CD4-positive, alpha-beta T cell treated with Interleukin-17A for 1 hour (primary cell): ENCODE data around the gene UVRAG.

ENCODE experiments used
- DNase-seq: peaks from one replicate; pipeline ENCODE4 v3.0.0-alpha.2; 2020

Gene UVRAG

DNA sequence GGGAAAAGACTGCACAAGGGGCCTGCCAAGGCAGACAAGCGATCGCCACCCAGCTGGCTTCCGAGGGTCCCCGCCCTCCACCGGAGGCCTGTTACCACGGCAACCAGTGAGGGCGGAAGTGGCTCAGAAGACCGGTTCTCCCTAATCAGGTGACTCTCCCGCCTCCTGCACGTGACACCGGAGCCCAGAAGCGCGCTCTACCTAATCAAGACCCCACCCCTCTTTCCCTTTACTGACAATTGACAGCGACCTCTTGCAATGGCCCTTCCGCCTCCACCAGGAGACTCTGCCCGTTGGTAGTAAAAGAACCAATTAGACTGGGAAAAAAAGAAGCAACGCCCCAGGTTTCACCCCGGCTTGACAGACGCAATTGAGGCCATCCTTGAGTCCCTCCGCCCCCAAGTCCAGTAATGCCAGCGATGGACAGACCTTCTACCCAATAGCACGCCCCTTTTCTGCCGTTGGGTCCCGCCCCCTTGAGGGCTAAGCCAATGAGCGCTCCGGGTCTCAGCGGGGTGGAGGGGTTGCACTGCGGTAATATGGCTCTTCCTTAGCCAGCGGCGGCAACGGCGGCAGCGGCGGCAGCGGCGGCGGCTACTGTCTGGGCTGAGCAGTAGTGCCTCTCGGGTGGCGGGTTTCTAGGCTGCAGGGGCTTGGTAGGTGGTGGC is at the start of gene UVRAG:
TSS of gene UVRAG (plus strand) at position 534 of the 668 bp plus-strand sequence. CDS start 198 bp downstream, outside the sequence.
- peak; percentile 99 for DNase-seq

DNA sequence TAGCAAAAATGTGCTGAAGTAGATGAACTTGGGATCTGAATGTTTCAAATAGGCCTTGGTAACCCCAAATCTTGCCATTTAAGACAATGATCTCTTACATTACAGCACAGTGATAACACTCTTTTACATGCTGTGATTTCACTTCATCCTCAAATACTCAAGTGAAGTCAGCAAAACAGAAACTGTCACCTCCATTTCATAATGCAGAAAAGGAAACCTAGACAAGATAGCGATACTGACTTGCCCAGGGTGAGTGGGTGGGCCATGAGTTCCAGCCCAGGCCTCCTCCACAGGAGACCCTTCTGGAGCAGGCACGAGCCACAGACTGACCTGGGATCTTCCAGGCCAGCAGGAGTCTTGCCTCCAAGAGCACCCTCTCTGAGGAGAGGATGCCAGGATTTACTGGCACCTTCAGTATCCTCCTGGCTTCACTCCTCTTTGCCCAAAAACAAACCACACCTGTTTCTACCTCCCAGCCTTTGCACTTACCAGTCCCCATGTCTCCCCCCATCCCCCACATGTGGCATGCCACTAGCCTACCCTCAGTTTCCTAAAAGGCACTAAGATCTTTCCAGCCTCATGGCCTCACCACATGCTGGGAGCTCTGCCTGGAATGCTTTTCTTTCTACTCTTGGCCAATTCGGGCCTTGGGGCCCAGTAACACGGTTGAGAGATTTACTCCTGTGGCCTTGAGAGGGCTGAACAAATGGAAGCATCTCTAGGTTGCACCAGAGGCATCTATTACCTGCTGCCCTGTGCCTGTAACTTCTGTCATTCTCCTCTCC is 48.4 kb upstream of the UVRAG start:
- no peak for DNase-seq

DNA sequence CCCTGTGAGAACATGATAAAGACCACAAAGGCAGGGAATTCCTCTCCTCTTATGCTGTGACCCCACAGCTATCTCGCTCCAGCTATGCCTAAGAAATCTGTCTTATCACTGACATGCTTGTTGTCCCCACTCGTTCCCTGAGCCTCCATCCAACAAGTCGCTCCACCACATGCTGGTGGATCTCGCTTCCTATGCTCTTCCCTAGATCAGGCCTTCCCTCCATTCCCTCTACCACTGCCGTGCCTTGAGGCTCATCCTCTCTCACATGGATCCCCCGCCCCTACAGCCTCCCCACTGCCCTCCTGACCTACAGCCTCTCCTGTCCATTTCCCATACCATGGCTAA is 47.8 kb upstream of the UVRAG start:
- DNase-seq, result no peak

DNA sequence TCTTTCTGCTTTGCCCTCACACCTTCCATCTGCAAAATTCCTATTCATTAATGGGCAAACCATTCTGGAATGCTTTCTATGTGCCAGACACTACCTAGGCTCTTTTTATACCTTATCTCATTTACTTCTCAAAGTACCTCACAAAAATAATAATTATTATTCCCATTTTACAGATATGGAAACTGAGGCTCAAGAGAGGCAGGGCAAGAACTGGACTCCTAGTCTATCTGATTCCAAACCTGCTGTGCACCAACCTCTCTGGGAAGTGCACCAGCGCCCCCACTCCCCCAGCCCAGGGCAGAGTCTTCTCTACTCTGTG is 47.3 kb upstream of the UVRAG start:
- DNase-seq, result no peak

DNA sequence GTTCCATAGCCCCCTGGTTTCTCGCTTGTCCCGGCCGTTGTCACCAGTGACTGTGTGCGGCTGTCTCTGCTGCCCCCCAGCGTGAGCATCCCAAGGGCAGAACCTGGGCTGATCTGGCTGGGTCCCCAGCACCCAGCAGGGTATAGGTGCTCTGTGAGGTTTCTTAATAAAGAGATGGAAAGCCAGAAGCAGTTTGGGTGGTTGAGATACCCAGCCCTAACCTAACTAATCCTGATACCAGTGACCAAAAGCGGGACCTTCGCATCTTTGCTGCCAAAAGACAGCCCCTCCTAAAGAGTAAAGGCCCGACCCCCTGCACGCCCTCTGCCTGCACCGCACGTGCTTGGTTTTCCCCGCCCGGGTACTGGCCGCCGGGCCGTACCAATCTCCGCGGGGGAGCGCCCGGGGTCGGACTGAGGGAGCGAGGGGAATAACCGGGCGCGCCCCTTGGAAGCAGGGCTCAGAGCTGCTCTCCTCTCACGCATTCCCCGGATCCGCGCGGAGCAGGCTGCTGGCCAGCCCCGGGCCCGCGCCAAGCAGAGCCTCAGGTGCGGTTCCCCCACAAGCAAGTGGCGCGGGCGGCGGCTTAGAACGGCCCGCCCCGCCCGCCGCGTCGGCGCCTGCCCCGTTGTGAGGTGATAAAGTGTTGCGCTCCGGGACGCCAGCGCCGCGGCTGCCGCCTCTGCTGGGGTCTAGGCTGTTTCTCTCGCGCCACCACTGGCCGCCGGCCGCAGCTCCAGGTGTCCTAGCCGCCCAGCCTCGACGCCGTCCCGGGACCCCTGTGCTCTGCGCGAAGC is 46.7 kb upstream of the UVRAG start, which contains the start of gene DGAT2:
TSS of gene DGAT2 (plus strand) at position 667 of the 797 bp plus-strand sequence. CDS start 214 bp downstream, outside the sequence.
- DNase-seq, result peak; percentile 72

DNA sequence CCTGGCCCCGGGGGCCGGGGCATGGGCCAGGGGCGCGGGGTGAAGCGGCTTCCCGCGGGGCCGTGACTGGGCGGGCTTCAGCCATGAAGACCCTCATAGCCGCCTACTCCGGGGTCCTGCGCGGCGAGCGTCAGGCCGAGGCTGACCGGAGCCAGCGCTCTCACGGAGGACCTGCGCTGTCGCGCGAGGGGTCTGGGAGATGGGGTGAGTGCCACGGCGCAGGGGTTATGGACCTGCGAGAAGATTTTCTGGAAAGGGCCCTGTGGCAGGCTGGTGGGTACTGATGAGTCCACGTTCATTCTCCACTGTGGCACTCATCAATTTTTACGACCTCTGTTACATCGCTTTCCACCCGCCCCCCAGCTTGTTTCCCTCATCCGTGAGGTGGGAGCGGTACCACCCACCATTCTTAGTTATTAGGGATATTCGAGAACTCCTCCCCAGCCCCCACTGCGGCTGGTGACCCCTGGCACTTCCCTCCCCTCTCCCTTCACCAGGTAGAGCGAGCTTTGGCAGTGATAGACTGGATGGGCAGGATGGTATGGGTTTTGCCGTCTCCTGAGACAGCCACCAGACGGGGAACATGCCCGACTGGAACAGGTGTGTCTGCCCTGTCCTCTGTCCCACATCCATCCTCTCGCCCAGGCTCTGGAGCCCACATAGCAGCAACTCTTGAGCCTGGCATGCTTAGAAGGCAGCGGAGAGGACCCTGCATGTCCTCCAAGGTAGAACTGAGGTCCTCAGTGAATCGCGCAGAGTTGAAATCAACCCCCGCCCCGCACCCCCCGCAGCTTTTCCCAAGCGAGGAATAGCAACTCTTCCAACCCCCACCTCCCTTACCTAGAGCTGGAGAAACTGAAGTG is 45.9 kb upstream of the UVRAG start:
- no peak for DNase-seq

DNA sequence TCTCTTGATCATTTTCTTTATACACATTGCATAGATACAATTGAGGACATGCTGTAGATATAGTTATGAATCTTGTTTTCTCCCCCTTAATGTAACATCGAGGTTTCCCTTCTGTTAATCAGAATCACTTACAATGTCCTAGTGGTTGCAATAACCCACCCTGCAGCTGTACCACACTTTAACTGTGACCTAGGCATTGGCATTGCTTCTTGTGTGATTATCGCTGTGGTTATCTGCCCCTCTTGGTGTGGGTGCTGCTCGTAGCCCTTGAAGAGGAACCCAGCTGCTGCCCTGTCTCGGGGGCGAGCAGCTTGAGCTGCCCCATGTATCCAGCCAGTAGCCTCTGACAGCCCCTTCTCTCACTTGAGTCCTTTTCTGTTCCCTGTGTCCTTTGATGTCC is 44.9 kb upstream of the UVRAG start:
- DNase-seq, result no peak

DNA sequence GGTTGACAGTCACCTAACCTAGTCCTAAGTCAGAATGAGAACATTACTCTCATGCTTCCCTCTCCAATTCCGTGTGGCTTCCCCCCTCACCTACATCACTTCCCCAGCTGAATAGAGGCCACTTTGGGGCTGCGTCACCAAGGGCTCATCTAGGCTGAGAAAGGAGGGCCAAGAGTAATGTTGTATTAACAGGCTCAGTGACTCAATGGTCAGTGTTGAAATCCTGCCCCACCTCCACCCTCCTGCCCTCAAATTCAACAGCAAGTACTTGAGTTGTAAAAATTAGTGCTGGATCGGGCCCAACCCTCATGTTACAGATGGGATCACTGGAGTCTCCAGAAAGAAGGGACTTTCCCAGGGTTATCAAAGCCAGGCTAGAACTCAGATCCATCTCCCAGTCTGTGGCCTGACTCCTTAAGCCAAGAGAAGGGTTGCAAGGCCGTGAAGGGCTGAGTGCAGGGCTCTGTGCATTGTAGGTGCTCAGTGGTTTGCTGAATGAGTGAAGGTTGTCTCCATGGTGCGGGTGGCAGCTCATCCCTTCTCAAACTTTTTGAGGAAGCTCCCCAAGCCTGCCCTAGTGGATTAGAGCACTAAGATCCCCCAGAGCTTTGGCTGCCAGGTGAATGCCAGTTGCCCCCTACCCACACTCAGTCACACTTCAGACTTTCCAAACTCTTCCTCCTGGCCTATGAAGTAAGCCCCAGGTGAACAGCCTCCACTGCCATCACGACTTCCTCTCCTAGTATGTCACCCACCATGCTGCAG is 43.2 kb upstream of the UVRAG start:
- peak; percentile 9 for DNase-seq

DNA sequence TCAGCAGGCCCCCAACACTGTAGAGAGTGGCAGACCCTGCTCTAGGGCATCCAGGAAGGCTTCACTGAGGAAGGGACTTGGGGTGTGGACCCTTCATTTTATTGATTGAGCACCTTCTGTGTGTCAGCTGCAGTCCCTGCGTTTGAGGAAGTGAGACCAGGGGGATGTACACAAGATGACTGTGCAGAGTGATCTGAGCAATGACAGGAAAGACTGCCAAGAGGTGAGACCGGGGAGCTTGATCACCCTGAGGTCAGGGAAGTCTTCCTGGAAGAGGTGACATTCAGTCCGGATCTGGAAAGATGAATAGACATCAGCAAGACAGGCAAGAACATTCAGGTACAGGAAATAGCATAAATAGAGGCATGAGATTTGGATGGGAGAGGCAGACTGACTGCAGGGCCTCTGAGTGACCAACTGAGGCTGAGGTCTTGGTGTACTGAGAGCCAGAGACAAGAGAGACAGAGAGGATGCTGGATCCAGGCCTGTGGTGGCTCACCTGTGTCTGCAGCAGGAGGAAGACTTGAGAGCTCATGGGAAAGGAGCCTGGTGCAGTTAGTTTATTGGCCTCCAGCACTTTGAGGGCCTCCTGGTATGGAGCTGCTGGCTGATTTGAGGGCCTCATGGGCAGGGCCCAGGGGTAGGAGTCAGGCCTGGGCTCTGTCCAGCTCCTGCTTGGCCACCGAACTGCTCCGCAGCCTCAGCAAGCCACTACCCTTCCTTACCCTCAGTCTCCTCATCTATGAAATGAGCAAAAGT is 41.2 kb upstream of the UVRAG start:
- DNase-seq, result peak; percentile 10

DNA sequence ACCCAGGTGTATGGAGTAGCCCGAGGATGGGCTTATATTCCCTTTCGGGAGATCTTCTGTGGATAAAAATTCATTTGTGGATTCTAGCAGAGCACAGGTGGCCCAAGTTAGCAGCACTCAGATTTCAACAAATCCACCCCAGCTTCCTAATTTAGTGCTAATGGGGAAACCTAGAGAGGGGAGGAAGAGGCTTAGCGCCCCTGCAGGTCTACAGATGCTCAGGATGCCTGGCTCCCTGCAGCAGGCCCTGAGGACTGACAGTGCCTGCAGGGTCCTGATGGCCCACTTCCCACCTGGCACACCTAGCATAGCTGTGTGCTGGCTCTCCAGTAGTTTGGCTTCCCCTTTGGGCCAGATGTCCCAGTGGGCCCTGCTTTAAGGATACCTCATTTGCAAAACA is 40.0 kb upstream of the UVRAG start:
- DNase-seq, result no peak

DNA sequence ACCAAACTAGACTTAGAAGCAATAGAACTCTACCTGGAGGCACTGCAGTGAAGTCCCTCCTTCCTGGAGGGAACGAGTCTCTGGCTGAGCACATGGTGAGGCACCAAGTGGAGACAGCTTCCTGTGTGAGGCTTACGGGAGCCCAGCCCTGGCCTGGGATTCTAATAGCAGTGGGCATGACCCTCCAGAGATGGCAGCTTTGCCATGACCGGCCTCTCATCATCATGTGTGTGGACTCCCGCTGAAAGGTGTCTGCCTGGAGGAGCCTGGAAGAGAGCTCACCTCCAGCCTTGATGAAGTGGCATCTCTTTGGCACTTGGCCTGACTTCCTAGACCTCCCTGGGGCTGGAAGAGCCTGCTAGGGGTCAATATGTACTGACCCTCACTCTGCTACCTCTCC is 38.5 kb upstream of the UVRAG start:
- no peak for DNase-seq

DNA sequence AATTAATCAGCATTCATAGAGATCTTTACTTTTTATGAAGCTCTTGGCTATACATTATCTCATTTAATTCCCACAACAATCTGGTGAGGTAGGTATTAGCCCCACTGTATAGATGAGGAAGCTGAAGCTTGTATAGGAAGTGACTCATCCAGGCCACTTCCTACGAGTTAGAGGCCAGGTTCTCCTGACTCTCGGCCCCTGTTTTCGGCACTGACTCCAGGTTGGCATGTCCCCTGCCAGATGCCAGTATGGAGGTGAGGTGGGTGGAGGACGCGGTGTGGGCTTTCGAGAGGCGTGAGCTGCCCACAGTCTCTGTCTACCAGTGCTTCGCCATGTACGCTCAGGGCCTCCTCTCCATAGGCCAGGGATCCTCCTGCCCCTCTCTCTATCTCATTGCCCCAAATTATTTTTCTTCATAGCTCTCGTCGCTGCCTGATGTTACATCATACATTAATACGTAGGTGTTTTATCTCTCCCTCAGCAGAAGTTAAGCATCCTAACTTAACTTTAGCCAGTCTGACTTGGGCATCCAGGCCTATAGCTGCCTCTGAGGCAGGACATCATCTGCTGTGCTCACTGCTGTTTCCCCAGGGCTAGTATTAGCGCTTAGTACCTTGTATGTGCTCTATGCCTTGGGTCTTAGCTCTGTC is 37.4 kb upstream of the UVRAG start:
- peak; percentile 21 for DNase-seq

DNA sequence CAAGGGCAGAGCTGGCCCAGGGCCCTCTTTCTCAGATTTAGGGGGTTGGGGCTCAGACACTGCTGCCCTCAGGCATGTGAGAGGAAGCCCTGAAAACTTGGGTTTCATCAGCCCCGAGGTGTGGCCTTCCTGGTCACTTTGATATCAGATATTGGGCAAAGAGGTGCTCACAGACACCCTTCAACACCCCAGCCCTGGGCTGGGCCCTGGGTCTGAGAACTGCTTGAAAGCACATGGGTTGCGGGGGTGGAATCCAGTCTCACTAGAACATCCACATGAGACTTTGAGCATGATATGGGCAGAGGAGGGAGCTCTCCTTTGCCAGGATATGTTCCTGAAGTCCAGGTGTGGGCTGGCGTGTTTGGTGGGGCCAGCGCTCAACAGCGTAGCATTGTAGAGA is 36.0 kb upstream of the UVRAG start:
- DNase-seq, result no peak

DNA sequence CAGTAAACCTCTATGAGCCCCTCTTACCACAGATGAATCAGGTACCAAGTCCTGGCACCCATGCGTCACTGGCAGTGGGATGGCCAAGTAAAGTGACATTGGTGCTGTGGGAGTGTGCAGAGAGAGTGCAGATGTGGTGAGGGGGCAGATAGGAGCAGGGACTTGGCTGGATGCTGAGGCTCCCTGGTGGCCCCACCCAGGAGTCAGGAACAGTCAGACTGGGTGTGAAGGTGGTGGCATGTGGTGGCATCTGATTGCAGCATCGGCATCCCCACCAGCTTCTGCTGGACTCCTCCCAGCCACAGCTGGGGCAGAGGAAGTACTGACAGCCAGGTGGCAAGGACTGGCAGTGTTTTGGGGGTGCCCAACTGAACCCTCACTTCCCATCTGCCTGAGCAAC is 35.0 kb upstream of the UVRAG start:
- DNase-seq, result no peak

DNA sequence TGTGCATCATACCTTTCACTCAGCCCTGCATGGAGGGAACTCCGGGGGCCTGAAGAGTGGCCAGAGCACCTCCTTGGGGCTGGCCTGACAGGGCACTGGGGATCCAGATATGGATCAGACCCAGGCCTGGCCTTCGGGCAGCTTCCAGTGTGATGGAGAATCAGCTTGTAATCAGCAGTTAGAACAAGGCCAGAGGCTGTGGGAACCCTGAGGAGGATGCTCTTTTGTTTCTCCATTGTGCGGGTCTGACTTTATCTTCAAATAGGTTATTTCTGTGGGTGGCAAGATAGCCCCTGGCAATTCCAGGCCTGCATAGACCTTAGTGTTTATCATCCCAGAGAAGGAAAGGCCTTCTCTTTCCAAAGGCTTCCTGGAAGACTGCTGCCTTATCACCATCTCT is 34.1 kb upstream of the UVRAG start:
- DNase-seq, result no peak

DNA sequence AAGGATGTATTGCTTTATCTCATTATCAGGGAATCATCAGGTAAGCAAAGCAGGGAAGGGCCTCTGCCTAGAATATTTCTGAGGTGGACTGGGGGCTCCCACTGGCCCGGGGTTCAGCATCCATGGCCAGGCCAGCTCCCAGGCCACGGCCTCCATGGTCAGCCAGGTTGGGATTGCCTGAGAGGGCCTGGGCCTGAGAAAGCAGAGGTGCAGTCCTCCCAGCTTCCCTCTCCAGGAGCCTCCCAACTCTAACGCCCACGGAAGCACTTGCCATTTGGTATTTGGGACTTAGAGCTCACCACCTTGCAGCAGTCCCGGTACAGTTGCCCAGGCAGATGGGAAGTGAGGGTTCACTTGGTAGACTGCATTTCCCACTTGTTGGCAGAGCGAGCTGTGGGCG is 33.7 kb upstream of the UVRAG start:
- DNase-seq, result no peak

DNA sequence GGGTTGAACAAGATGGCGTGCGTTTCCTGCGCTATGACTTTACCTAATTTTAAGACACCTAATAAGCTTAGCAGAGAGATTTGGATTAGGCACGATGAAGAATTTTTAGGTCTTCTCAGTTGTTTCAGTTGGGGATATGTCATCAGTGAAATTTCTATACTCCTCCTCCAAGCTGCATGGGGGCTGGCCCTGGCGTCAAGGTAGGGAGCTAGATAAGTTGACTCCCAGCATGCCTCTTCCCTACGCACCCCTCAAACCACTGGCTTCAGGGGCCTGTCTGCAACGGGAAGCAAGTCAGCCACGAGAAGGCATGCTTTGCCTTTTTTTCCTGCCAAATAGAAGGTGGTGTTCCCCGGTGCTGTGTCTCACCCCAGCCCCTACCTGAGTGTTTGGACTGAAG is 33.2 kb upstream of the UVRAG start:
- DNase-seq, result no peak

DNA sequence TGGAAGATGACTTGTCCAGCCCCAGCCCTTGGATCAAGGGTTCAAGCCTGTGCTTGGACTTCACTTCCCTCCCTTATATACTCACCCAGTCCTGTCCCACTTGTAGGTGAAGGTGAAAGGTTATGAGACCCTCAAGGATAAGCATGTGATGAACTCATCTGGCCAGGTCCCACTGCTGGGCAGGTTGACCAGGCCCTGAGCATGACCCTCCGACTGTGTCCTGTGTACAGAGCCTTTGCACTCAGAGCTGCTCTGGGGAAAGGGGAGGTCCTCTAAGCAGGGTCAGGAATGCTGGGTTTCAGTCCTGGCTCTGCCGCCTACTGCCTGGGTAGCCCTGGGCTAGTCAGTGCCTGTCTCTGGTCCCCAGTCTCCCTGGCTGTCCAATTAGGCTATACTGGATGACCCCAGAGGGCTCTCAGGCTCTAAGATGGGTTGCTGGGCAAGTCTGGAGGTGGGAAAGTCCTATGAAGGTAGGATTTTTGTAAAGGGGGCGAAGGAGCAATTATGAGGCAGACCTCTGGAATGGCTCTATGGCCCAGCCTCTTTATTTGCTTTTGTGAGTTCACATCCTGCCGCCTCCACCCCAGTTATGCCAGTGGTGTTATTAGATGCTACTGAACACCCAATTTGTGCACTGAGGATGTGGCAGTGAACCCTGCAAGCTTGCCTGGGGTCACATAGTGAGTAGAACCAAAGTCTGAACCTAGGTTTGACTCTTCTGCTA is 32.3 kb upstream of the UVRAG start:
- no peak for DNase-seq

DNA sequence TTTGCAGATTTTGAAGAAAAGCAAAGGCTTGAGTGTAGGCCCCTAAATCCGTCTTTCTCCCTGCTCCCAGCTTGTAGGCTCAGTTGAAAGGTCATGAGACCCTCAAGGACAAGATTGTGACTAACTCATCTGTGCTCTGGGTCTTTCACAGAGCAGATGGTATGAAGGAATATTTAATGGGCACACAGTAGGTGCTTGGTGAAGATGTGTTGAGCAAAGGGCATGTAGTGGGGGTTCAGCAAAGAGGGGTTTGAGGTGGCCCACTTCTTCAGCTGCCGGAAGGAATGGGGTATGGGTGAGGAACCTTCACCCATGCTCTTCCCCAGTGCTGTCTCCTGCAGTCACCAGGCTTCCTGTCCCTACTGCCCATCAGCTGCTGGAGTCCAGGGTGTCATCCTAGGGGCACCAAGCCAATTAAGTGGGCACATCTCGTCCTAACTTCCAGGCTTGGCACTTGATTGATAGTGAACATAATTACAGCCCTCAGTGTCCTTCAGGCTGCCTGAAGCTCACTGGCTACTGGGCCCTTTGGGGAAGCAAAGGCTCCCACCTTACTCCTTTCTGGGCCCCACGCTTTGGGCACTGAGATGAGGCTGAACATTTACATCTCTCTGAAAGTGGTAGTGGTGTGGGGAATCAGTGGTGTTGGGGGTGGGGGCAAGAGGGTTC is 31.5 kb upstream of the UVRAG start:
- no peak for DNase-seq

DNA sequence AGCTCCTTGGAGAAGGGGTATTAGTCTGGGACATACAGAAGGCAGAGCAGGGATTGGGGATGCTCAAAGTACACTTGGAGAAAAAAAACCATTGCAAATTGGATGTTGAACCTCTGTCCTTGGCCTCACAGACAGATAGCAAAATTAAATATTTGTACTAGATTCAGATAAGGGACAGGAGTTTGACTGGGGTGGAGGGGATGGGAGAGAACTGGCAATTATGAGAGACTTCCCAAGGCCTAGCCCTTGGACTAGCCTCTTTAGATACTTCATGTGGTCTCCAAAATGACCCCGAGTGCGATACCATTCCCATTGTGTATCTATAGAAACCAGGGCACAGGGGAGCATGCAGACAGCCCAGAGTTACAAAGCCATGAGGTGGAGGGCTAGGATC is 30.9 kb upstream of the UVRAG start:
- DNase-seq, result no peak
